H1 (cell line): ENCODE data around the gene PRLH. TPM values are rescaled to one million over a fixed set of nuclear protein-coding genes. Genes with fewer than 3 reads are reported as not detected.

ENCODE experiments used
- CTCF ChIA-PET: fragments of 300-600 bp; sonication (Branson Sonifier 250); formaldehyde crosslinking; loops from one replicate; lab custom pipeline; 2021; ENCODE audit not compliant: partially characterized antibody; lab: Charles Lee
- POLR2A ChIA-PET: fragments of 300-600 bp; sonication (Branson Sonifier 250); formaldehyde crosslinking; loops from one replicate; lab custom pipeline; 2021; ENCODE audit warnings: inconsistent platforms; ENCODE audit not compliant: partially characterized antibody; lab: Charles Lee
- DNase-seq, 2 experiments: peaks; one replicate each; pipeline versions ENCODE4 v3.0.0 to v3.0.0-alpha.2; 2010 to 2022; ENCODE audit warnings: low spot score in 2 of 2, low read depth in 1 of 2, mixed read lengths in 1 of 2
- FAIRE-seq: peaks from 2 replicates; lab custom pipeline; 2011; peaks lifted over from hg19 to GRCh38; lab: Jason Lieb, UNC
- H2AFZ ChIP-seq: 2 replicates; pipeline ENCODE4 v1.8.1; 2012; ENCODE audit warnings: low read length, inconsistent platforms
- H2AK5ac ChIP-seq: 2 replicates; pipeline ENCODE4 v1.6.1; 2013; ENCODE audit warnings: low read depth, low read length
- H2BK120ac ChIP-seq: replicated peaks from 2 replicates; pipeline ENCODE3; 2013; ENCODE audit warnings: low read depth, low read length, inconsistent platforms
- H2BK12ac ChIP-seq: 2 replicates; pipeline ENCODE4 v1.6.1; 2013; ENCODE audit warnings: low read depth, low read length
- H2BK15ac ChIP-seq: 2 replicates; pipeline ENCODE4 v1.6.1; 2013; ENCODE audit warnings: low read length
- H2BK20ac ChIP-seq: 2 replicates; pipeline ENCODE4 v1.6.1; 2013; ENCODE audit warnings: low read length
- H2BK5ac ChIP-seq: 2 replicates; pipeline ENCODE4 v1.6.1; 2013; ENCODE audit warnings: low read depth, low read length
- H3K14ac ChIP-seq: 2 replicates; pipeline ENCODE4 v1.6.1; 2013; ENCODE audit warnings: inconsistent platforms; ENCODE audit not compliant: insufficient read length
- H3K18ac ChIP-seq: 2 replicates; pipeline ENCODE4 v1.6.1; 2013; ENCODE audit warnings: low read length; ENCODE audit errors: extremely low read depth
- H3K23ac ChIP-seq: 2 replicates; pipeline ENCODE4 v1.6.1; 2013; ENCODE audit warnings: inconsistent platforms; ENCODE audit not compliant: insufficient read length
- H3K23me2 ChIP-seq: 2 replicates; pipeline ENCODE4 v1.6.1; 2013; ENCODE audit warnings: low read depth, low read length
- H3K27ac ChIP-seq: 2 replicates; pipeline ENCODE4 v1.6.1; 2011; ENCODE audit warnings: low read depth, low read length, inconsistent platforms
- H3K27me3 ChIP-seq, 4 experiments: replicated peaks in 1 of 4; 1 replicate in 1 of 4; 2 replicates in 3 of 4; pipeline versions ENCODE4 v1.6.1 to v1.8.1; 2011 to 2013; ENCODE audit warnings: low read length in 3 of 4, mild to moderate bottlenecking in 3 of 4, inconsistent platforms in 2 of 4, mixed read lengths in 2 of 4, moderate library complexity in 1 of 4; ENCODE audit not compliant: control insufficient read depth in 3 of 4, insufficient read depth in 3 of 4; ENCODE audit errors: extremely low read depth in 1 of 4
- H3K36me3 ChIP-seq, 4 experiments: 2 replicates each; pipeline versions ENCODE4 v1.6.1 to v1.8.1; 2011 to 2013; ENCODE audit warnings: mild to moderate bottlenecking in 4 of 4, low read length in 3 of 4, moderate library complexity in 2 of 4, control low read depth in 1 of 4, inconsistent platforms in 1 of 4; ENCODE audit not compliant: insufficient read depth in 4 of 4, control insufficient read depth in 2 of 4
- H3K4ac ChIP-seq: replicated peaks from 2 replicates; pipeline ENCODE3; 2013; ENCODE audit warnings: low read length, low read depth, mixed read lengths, inconsistent platforms; ENCODE audit not compliant: insufficient read length
- H3K4me1 ChIP-seq, 4 experiments: replicated peaks in 1 of 4; 1 replicate in 1 of 4; 2 replicates in 3 of 4; pipeline versions ENCODE4 v1.6.1 to v1.8.1; 2011 to 2013; ENCODE audit warnings: low read length in 3 of 4, inconsistent platforms in 2 of 4, mixed read lengths in 1 of 4; ENCODE audit not compliant: insufficient read depth in 4 of 4, control insufficient read depth in 3 of 4
- H3K4me2 ChIP-seq, 2 experiments: 2 replicates each; pipeline versions ENCODE4 v1.6.1 to v1.8.1; 2011 to 2013; ENCODE audit warnings: low read depth in 2 of 2, low read length in 2 of 2, control low read depth in 1 of 2, inconsistent platforms in 1 of 2, mild to moderate bottlenecking in 1 of 2; ENCODE audit not compliant: insufficient read depth in 1 of 2
- H3K4me3 ChIP-seq, 4 experiments: fragments of 200-600, 300-600 bp in 1 of 4; sonication (generic), shearing (Covaris generic), sonication (Bioruptor Twin) in 1 of 4; 2 replicates each; pipeline versions ENCODE4 v1.5.1 to v1.8.1; 2011 to 2016; ENCODE audit warnings: low read length in 4 of 4, low read depth in 3 of 4, control low read depth in 2 of 4, inconsistent platforms in 2 of 4, mild to moderate bottlenecking in 2 of 4, mixed read lengths in 1 of 4, moderate library complexity in 1 of 4; ENCODE audit not compliant: insufficient read depth in 2 of 4; ENCODE audit errors: extremely low read depth in 1 of 4
- H3K56ac ChIP-seq: replicated peaks from 2 replicates; pipeline ENCODE3; 2013; ENCODE audit warnings: low read depth, mild to moderate bottlenecking, mixed read lengths, low read length, inconsistent platforms; ENCODE audit not compliant: insufficient read length
- H3K79me1 ChIP-seq: 2 replicates; pipeline ENCODE4 v1.6.1; 2013; ENCODE audit warnings: low read depth, low read length, control low read depth
- H3K79me2 ChIP-seq, 2 experiments: 2 replicates each; pipeline versions ENCODE4 v1.6.1 to v1.8.1; 2012 to 2013; ENCODE audit warnings: low read length in 2 of 2, mild to moderate bottlenecking in 2 of 2, inconsistent platforms in 1 of 2; ENCODE audit not compliant: insufficient read depth in 2 of 2, control insufficient read depth in 1 of 2
- H3K9ac ChIP-seq, 4 experiments: replicated peaks in 1 of 4; 1 replicate in 1 of 4; 2 replicates in 3 of 4; pipeline versions ENCODE4 v1.6.1 to v1.8.1; 2011 to 2013; ENCODE audit warnings: low read depth in 3 of 4, low read length in 3 of 4, control low read depth in 2 of 4, mild to moderate bottlenecking in 2 of 4, moderate library complexity in 2 of 4, inconsistent platforms in 1 of 4; ENCODE audit errors: extremely low read depth in 1 of 4
- H3K9me3 ChIP-seq, 2 experiments: 2 replicates each; pipeline versions ENCODE4 v1.6.1 to v1.8.1; 2012 to 2013; ENCODE audit warnings: mild to moderate bottlenecking in 2 of 2, moderate library complexity in 2 of 2, control low read depth in 1 of 2, inconsistent platforms in 1 of 2, low read depth in 1 of 2, low read length in 1 of 2, mixed read lengths in 1 of 2; ENCODE audit not compliant: insufficient read depth in 2 of 2
- H4K20me1 ChIP-seq, 2 experiments: replicated peaks in 1 of 2; 2 replicates each; pipeline versions ENCODE3 to v1.8.1; 2011 to 2013; ENCODE audit warnings: inconsistent platforms in 2 of 2, low read length in 2 of 2, mild to moderate bottlenecking in 1 of 2; ENCODE audit not compliant: insufficient read depth in 2 of 2, control insufficient read depth in 1 of 2
- H4K5ac ChIP-seq: 2 replicates; pipeline ENCODE4 v1.6.1; 2013; ENCODE audit warnings: low read length, low read depth, mixed read lengths, inconsistent platforms; ENCODE audit not compliant: insufficient read length
- H4K8ac ChIP-seq: 2 replicates; pipeline ENCODE4 v1.8.0; 2013; ENCODE audit warnings: mild to moderate bottlenecking, moderate library complexity, low read length, inconsistent platforms; ENCODE audit not compliant: insufficient read depth; ENCODE audit errors: extremely low read depth
- H4K91ac ChIP-seq: replicated peaks from 2 replicates; pipeline ENCODE3; 2013; ENCODE audit warnings: low read length, mixed read lengths, inconsistent platforms; ENCODE audit not compliant: insufficient read length
- BACH1 ChIP-seq: IDR thresholded peaks from 2 replicates; pipeline ENCODE4 v1.6.1; 2012; ENCODE audit warnings: low read length, improper control_type of control experiment
- CEBPB ChIP-seq: IDR thresholded peaks from 2 replicates; pipeline ENCODE4 v1.6.1; 2012; ENCODE audit warnings: low read depth, low read length
- KDM4A ChIP-seq: IDR thresholded peaks from one replicate; pipeline ENCODE4 v1.7.1; 2012; ENCODE audit warnings: low read depth, mild to moderate bottlenecking, moderate library complexity, low read length, inconsistent platforms; ENCODE audit not compliant: severe bottlenecking
- KDM5A ChIP-seq: fragments of 200-600 bp; IDR thresholded peaks from 2 replicates; pipeline ENCODE4 v1.7.1; 2012; ENCODE audit warnings: mild to moderate bottlenecking, low read length, inconsistent platforms, mixed read lengths
- NANOG ChIP-seq: IDR thresholded peaks from 2 replicates; pipeline ENCODE4 v1.6.1; 2011; ENCODE audit warnings: low read length, low read depth, mild to moderate bottlenecking, inconsistent platforms; ENCODE audit not compliant: insufficient read depth, poor library complexity, severe bottlenecking
- NRF1 ChIP-seq: IDR thresholded peaks from 2 replicates; pipeline ENCODE4 v1.6.1; 2011; ENCODE audit warnings: mild to moderate bottlenecking, low read depth, low read length, improper control_type of control experiment
- POLR2AphosphoS5 ChIP-seq: IDR thresholded peaks from 2 replicates; pipeline ENCODE4 v1.6.1; 2011; ENCODE audit warnings: low read depth, low read length
- RFX5 ChIP-seq: IDR thresholded peaks from 2 replicates; pipeline ENCODE4 v1.6.1; 2011; ENCODE audit warnings: low read depth, low read length, improper control_type of control experiment, borderline replicate concordance
- SRF ChIP-seq: IDR thresholded peaks from 2 replicates; pipeline ENCODE4 v1.6.1; 2011; ENCODE audit warnings: mild to moderate bottlenecking, low read depth, low read length, moderate library complexity
- TAF1 ChIP-seq: IDR thresholded peaks from 2 replicates; pipeline ENCODE4 v1.6.1; 2011; ENCODE audit warnings: mild to moderate bottlenecking, low read depth, low read length
- TEAD4 ChIP-seq: IDR thresholded peaks from 2 replicates; pipeline ENCODE4 v1.6.1; 2012; ENCODE audit warnings: low read depth, low read length, inconsistent platforms, mixed read lengths
- USF2 ChIP-seq: IDR thresholded peaks from 2 replicates; pipeline ENCODE4 v1.6.1; 2011; ENCODE audit warnings: low read length, improper control_type of control experiment
- WGBS, 2 experiments: shearing (Covaris generic) in 1 of 2; methylation state at CpG; one replicate each; pipeline versions ENCODE4 v1.1.6 to v1.1.7; 2013 to 2015; ENCODE audit warnings: low lambda C conversion rate in 2 of 2, mixed read lengths in 2 of 2, inconsistent platforms in 1 of 2, low coverage in 1 of 2, missing lambda C conversion rate in 1 of 2; ENCODE audit not compliant: insufficient replicate concordance in 2 of 2, insufficient coverage in 1 of 2, insufficient read length in 1 of 2; ENCODE audit errors: extremely low coverage in 1 of 2, missing lambda C conversion rate in 1 of 2; 5-methylcytosine and 5-hydroxymethylcytosine counted together
- polyA plus RNA-seq, 7 experiments: library from polyadenylated mRNA; depleted of rRNA in 3 of 7; stranded (reverse) in 5 of 7; unstranded in 2 of 7; fragments of >200 nt in 5 of 7; fragments of 200-250 nt in 2 of 7; gene quantifications; 1 replicate in 5 of 7; 2 replicates in 1 of 7; 4 replicates in 1 of 7; pipeline versions ENCODE4 v1.2.1 to v1.2.3, GENCODE V29; 2011 to 2013; ENCODE audit warnings: missing spikeins in 2 of 7, mixed read lengths in 2 of 7
- total RNA-seq: library from RNA; stranded (reverse); fragmentation: NEBNext Ultra II Directional; extraction: Animal tissue kit (Norgen Biotek cat#: 25700); gene quantifications from 2 replicates; pipeline ENCODE4 v1.2.1, GENCODE V29; 2021

The PRLH gene
- total and polyA plus RNA-seq, 2 of the 8 experiments (the other 6 are each of a cell fraction or from before 2014, with no cell fraction given) = not detected

GRCh38 chr2:237552908-237553307, 13.5 kb upstream of the PRLH start:
- Histone ChIP-seq H3K23ac (no peak overlapping the region), H4K8ac (no peak overlapping the region), H3K79me2 (no peaks in the 10 kb centered on the region), H4K5ac (no peak overlapping the region), H2BK5ac (no peak overlapping the region), H3K9ac (no peak overlapping the region), H2AFZ (no peak overlapping the region), H3K18ac (no peak overlapping the region), H2AK5ac (no peak overlapping the region), H3K14ac (no peak overlapping the region), H2BK120ac (no peak overlapping the region), H3K9me3 (peaks cover 13 to 15% of the 10 kb centered on the region in 2 experiments; a peak in 3 of 4 replicates), H3K27ac (no peak overlapping the region), H3K56ac (no peak overlapping the region), H3K4me1 (no peaks in the 10 kb centered on the region), H3K79me1 (no peaks in the 10 kb centered on the region; the same call in 1 of the 2 replicates), H2BK20ac (no peak overlapping the region), H3K4me2 (no peak overlapping the region), H3K23me2 (no peaks in the 10 kb centered on the region), H2BK12ac (no peak overlapping the region), H3K36me3 (peaks cover 0 to 27% (median 12%) of the 10 kb centered on the region in 4 experiments; a peak in 4 of 8 replicates), H3K4ac (no peak overlapping the region), H2BK15ac (no peak overlapping the region), H4K20me1 (no peaks in the 10 kb centered on the region), H3K4me3 (no peak overlapping the region), H3K27me3 (no peaks in the 10 kb centered on the region; a peak in 1 of 7 replicates), H4K91ac (no peak overlapping the region)
- POLR2A ChIA-PET = no interaction called here
- FAIRE-seq (no peak), DNase-seq (no peak)
- 92% methylated on average over 6 of the region's 6 CpGs; no CpG with 5 or more reads in 1 of the 2 experiments for WGBS, 2 experiments
- TF ChIP-seq TEAD4 (no peak), POLR2AphosphoS5 (no peak), NRF1 (no peak), BACH1 (no peak), KDM4A (no peak), NANOG (no peak), TAF1 (no peak), KDM5A (no peak), SRF (no peak), RFX5 (no peak), USF2 (no peak), CEBPB (no peak)
- CTCF ChIA-PET = no interaction called here
